ENCODE results near the gene SAV1.
"Not testable (repeated sequence)": the region's sequence is repeated elsewhere in the genome, so short reads cannot be mapped to it uniquely, and the experiment has no call there.

SAV1 gene

DNA sequence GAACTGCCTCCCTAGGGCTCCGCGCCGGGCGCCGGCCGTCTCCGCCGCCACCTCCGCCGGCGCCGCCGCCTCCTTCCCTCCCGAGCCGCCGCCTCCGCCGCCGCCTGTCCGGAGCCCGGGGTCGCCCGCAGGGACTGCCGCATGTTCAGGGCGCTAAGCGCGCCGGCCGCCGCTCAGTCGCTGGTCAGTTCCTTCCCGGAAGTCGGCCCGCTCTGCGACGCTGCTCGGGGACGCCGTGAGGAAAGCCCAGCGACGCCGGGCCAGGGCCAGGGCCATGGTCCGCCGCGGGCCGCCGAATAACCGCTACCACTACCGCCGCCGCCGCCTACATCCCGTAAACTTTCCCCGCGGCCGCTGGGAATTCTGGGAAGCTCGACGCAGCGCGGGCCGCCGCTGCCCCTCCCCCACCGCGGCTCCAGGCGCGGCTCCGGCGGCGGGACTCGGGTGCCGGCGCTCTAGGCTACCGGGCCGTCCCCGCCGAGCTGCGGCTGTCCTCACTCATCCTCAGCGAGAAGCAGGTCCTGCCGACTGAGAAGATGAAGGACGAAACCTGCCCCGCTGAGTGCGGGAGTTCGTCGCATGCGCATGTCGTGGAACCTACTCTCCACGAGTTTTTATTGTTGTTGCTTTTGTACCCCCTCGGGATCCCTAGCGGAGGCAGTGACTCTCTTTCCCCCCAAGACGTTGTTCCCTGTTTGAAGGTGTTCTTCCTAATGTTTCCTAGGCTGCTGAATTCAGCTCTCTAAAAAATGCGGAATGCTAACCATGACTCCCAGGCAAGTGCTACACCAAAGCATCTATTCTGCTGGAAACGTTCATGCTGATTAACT, at the start of gene SAV1:
TSS of gene SAV1 (minus strand) at position 311 of the 830 bp plus-strand sequence. CDS start 339 bp downstream, outside the sequence.
- Mint-ChIP-seq H3K36me3 (peaks cover 19% of the 10 kb centered on the region), H3K4me1 (peaks cover 14% of the 10 kb centered on the region), H3K27ac (no peak within 1 kb of the TSS), H3K4me3 (no peak within 1 kb of the TSS), H3K9me3 (no peaks in the 10 kb centered on the region)
- DNase-seq (ENCODE audit: low spot score in 2 of 2) (peak; percentile 40 to 79), ATAC-seq (peak; percentile 85)

GRCh38 chr14:50717811-50718210, 49.7 kb upstream of the SAV1 start:
- Mint-ChIP-seq H3K4me1 (no peaks in the 10 kb centered on the region), H3K27ac (no peak overlapping the region), H3K4me3 (no peak overlapping the region), H3K9me3 (no peaks in the 10 kb centered on the region), H3K36me3 (peaks cover 20% of the 10 kb centered on the region)
- ATAC-seq (no peak), DNase-seq (ENCODE audit: low spot score in 2 of 2) (no peak)

GRCh38 chr14:50714450-50715073, 46.5 kb upstream of the SAV1 start:
- Mint-ChIP-seq H3K4me3 (no peak overlapping the region), H3K36me3 (no peaks in the 10 kb centered on the region), H3K9me3 (no peaks in the 10 kb centered on the region), H3K27ac (no peak overlapping the region), H3K4me1 (no peaks in the 10 kb centered on the region)
- no peak for DNase-seq (ENCODE audit: low spot score in 2 of 2)
- peak; percentile 50 for ATAC-seq

- H3K4me1 Mint-ChIP-seq: no peaks in the 10 kb centered on the region
- ATAC-seq: no peak
- H3K9me3 Mint-ChIP-seq: no peaks in the 10 kb centered on the region
- DNase-seq (ENCODE audit: low spot score in 2 of 2): no peak
- no peak overlapping the region for H3K27ac Mint-ChIP-seq
- H3K4me3 Mint-ChIP-seq: no peak overlapping the region
- no peaks in the 10 kb centered on the region for H3K36me3 Mint-ChIP-seq
Observed at GRCh38 chr14:50711043-50711442, 42.9 kb upstream of the SAV1 start.

DNA sequence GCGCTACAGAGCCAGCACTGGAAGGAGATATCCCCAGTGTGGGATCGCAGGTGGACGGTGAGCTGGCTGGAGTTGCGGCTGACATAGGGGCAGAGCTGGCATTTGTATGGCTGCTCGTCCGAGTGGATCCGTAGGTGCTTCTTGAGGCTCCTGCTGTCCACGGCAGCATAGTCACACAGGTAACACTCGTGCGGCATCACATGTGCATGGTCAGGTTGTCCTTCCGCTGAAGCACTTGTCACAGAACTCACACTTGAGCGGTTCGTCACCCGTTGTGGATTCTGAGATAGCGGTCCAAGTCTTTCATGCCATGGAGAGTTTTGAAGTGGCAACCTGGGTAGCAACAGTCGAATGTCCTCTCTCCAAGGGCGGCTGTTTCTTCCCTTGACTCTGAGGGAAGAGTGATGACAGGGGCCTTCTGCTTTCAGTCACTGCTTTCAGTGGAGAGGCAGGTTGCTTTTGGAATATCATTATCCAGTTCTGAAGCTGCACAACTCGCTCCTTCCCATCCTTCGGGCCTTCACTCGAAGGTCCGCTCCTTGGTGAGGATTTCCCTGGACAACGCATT, 37.0 kb upstream of the SAV1 start:
- DNase-seq (ENCODE audit: low spot score in 2 of 2) (no peak), ATAC-seq (no peak)
- Mint-ChIP-seq H3K36me3 (no peaks in the 10 kb centered on the region), H3K4me3 (no peak overlapping the region), H3K27ac (no peak overlapping the region), H3K4me1 (no peaks in the 10 kb centered on the region), H3K9me3 (no peaks in the 10 kb centered on the region)

DNA sequence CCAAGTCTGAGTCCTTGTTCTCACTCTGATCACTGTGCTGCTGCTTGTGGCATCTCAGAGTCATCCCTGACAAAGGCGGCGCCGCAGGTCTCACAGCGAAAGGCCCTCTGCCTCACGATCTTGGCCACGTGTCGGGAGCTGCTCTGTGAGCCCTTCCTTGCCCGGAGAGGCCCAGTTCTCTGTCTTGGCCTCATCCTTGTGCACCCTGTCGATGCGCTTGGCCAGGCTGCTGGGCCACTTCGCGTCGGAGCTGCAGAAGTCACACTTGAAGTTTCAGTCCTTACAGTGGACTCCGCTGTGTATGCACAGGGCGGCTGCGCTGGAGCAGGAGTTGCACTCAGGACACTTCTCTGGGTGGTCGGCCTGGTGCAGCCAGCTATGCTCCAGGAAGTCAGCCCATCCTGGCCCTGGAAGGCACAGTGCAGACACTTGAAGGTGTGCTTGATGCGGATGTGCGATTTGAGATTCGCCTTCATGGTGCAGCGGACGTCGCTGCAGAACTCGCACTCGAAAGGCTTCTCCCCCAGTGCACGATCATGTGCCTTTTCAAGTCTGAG, 36.4 kb upstream of the SAV1 start:
- no peak overlapping the region for H3K4me3 Mint-ChIP-seq
- no peaks in the 10 kb centered on the region for H3K4me1 Mint-ChIP-seq
- ATAC-seq (peak; percentile 16), DNase-seq (ENCODE audit: low spot score in 2 of 2) (no peak)
- no peaks in the 10 kb centered on the region for H3K9me3 Mint-ChIP-seq
- no peaks in the 10 kb centered on the region for H3K36me3 Mint-ChIP-seq
- no peak overlapping the region for H3K27ac Mint-ChIP-seq

- H3K36me3 Mint-ChIP-seq: no peaks in the 10 kb centered on the region
- DNase-seq (ENCODE audit: low spot score in 2 of 2) (no peak), ATAC-seq (no peak)
- H3K9me3 Mint-ChIP-seq: peaks cover 1% of the 10 kb centered on the region
- no peak overlapping the region for H3K4me3 Mint-ChIP-seq
- no peaks in the 10 kb centered on the region for H3K4me1 Mint-ChIP-seq
- no peak overlapping the region for H3K27ac Mint-ChIP-seq
Observed at GRCh38 chr14:50697659-50698290, 29.7 kb upstream of the SAV1 start.

GRCh38 chr14:50694260-50694659, 26.2 kb upstream of the SAV1 start:
- not testable (repeated sequence) for H3K9me3 Mint-ChIP-seq; ATAC-seq; DNase-seq (ENCODE audit: low spot score in 2 of 2)

DNA sequence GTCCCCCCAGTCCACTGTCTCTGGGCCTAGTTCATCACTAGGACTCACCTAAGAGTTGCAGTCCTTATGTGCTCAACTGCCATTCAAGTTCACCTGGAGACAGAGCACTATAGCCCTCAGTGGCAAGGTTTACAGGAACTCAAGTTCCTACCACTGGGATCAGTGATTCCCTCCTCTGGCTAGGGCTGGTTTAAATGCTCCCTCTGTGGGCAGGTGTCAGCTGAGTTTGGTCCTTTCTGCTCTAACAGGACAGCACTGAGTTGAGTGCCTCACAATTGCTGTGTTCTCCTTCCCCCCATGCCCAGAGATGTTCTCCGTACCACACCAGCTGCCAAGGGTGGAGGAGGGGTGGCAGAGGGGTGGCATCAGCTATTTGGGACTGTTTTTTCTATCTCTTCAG, 20.8 kb upstream of the SAV1 start:
- Mint-ChIP-seq H3K4me1 (no peaks in the 10 kb centered on the region), H3K9me3 (peaks cover 12% of the 10 kb centered on the region), H3K27ac (no peak overlapping the region), H3K4me3 (no peak overlapping the region), H3K36me3 (no peaks in the 10 kb centered on the region)
- DNase-seq (ENCODE audit: low spot score in 2 of 2): no peak
- no peak for ATAC-seq

More at GRCh38 chr14:50694260-50694659, 26.2 kb upstream of the SAV1 start:
- H3K4me3 Mint-ChIP-seq, H3K27ac Mint-ChIP-seq, H3K36me3 Mint-ChIP-seq, H3K4me1 Mint-ChIP-seq: not testable (repeated sequence)

GRCh38 chr14:50679674-50680073, 11.6 kb upstream of the SAV1 start:
- Mint-ChIP-seq H3K27ac (no peak overlapping the region), H3K36me3 (no peaks in the 10 kb centered on the region), H3K4me3 (no peak overlapping the region), H3K4me1 (peaks cover 18% of the 10 kb centered on the region), H3K9me3 (no peaks in the 10 kb centered on the region)
- DNase-seq (ENCODE audit: low spot score in 2 of 2): no peak
- no peak for ATAC-seq

- no peaks in the 10 kb centered on the region for H3K36me3 Mint-ChIP-seq
- ATAC-seq (no peak), DNase-seq (ENCODE audit: low spot score in 2 of 2) (no peak)
- no peak overlapping the region for H3K27ac Mint-ChIP-seq
- no peaks in the 10 kb centered on the region for H3K9me3 Mint-ChIP-seq
- peaks cover 18% of the 10 kb centered on the region for H3K4me1 Mint-ChIP-seq
- H3K4me3 Mint-ChIP-seq: no peak overlapping the region
Observed at GRCh38 chr14:50678163-50678562, 10.1 kb upstream of the SAV1 start.

DNA sequence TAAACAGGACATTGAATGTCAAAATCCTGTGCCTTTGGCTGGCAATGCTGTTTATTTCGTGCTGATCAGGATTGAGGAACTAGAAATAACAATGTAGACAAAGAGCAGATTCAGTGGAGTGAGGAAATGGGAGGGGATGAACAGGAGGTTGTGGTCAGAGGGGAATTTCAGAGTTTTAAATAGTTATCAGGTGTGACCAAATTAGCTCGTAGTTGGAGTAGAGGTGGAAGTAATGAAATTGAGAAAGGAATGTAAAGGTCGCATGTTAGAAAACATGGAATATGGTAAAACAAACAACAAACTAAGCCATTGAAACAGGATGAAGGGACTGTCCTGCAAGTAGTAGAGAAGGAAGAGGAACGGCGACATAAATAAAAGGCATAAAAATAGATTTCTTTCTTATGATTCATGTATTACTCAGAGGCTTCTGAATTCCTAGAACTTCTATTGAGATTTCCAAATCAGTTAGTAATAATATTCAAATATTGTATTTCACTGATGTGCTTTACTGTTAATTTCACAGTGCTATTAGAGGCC, 9.5 kb upstream of the SAV1 start:
- peak overlapping the region; percentile 18 for H3K4me3 Mint-ChIP-seq
- no peaks in the 10 kb centered on the region for H3K9me3 Mint-ChIP-seq
- peak overlapping the region; percentile 40 for H3K27ac Mint-ChIP-seq
- ATAC-seq (no peak), DNase-seq (ENCODE audit: low spot score in 2 of 2) (no peak)
- peaks cover 18% of the 10 kb centered on the region for H3K4me1 Mint-ChIP-seq
- H3K36me3 Mint-ChIP-seq: no peaks in the 10 kb centered on the region

DNA sequence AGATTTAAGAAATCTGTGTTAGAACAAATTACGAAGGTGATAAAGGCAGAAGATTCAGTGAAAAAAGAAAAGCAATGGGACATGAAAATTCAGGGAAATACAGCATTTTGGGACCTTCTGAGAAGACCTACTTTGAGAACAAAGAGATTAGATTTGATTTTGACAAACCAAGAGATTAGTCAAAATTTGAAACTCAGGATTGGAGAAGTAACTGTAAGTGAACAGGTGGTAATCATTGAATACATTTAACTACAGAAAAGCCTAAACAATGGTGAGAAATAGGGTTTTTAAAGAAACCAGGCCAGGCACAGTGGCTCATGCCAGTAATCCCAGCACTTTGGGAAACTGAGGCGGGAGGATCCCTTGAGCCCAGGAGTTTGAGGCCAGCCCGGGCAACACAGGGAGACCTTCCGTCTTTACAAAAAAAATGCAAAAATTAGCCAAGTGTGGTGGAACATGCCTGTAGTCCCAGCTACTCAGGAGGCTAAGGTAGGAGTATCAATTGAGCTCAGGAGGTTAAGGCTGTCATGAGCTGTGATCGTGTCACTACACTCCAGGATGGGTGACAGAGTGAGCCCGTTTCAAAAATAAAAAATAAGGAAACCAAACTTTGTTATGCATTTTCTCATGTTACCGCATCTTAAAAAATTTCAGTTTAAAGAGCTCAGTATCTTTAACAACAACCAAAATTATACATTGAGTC, 8.9 kb upstream of the SAV1 start:
- Mint-ChIP-seq H3K4me3 (peak overlapping the region; percentile 18), H3K36me3 (no peaks in the 10 kb centered on the region), H3K9me3 (no peaks in the 10 kb centered on the region), H3K27ac (peak overlapping the region; percentile 40), H3K4me1 (peaks cover 18% of the 10 kb centered on the region)
- no peak for ATAC-seq
- no peak for DNase-seq (ENCODE audit: low spot score in 2 of 2)

DNA sequence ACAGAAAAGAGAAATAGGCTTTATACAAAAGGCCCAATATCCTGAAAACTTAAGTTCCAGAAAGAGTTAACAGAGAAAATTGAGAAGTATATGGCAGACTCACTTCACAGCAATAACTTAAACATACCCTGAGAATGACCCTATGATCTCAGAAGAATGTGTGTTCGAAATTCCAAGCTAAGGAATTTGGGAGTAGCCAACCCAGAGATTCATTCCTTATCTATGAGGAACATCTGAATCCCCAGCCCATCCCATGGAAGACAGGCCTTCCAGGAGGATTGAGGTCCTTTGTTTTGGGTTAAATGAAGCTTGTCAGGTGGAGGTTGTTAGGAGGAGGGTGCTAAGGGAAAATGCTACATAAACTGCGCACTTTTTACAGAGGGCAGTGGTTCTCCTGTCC, 7.5 kb upstream of the SAV1 start:
- Mint-ChIP-seq H3K9me3 (no peaks in the 10 kb centered on the region), H3K27ac (no peak overlapping the region), H3K36me3 (no peaks in the 10 kb centered on the region), H3K4me1 (peaks cover 18% of the 10 kb centered on the region), H3K4me3 (no peak overlapping the region)
- no peak for ATAC-seq
- no peak for DNase-seq (ENCODE audit: low spot score in 2 of 2)

All from stimulated activated effector memory CD8-positive, alpha-beta T cell treated with anti-CD3 and anti-CD28 coated beads, Interleukin-12 subunit alpha, Interleukin-12 subunit beta, amount 100 ng/mL, for 72 hours (primary cell).